ENCODE measurements around the gene PRPH2. TPM values are rescaled to one million over a fixed set of nuclear protein-coding genes. Genes with fewer than 3 reads are reported as not detected.

The PRPH2 gene
- total RNA-seq, 1 experiment from 2014 or later = 1.0 TPM

- ChIA-PET CTCF (interaction anchor here (1.2 kb wide), 1 partner anchor 10 kb away, joined by 5 read pairs; no protein-coding TSS in a partner anchor), POLR2A (interaction anchor here (0.6 kb wide), 1 partner anchor 34 kb away, joined by 3 read pairs; no protein-coding TSS in a partner anchor)
- peaks cover 9% of the 10 kb centered on the region for H3K36me3 Mint-ChIP-seq
- H3K4me3 Mint-ChIP-seq = no peak overlapping the region
- peaks cover 8% of the 10 kb centered on the region for H3K27me3 Mint-ChIP-seq (ENCODE audit: low read depth)
- no peak for ATAC-seq
- no peak for DNase-seq (ENCODE audit: low spot score)
- no peak for TF ChIP-seq ZNF423 (CRISPR knock-in tag; IDR thresholded peaks at IDR 0.05)
- TF ChIP-seq FOXP4 (CRISPR knock-in tag; IDR thresholded peaks at IDR 0.05) = no peak
- no peak for TF ChIP-seq ZNF138 (CRISPR knock-in tag; conservative IDR thresholded peaks at IDR 0.05)
- no peak for TF ChIP-seq TEAD1 (CRISPR knock-in tag; IDR thresholded peaks at IDR 0.05)
- no peak for TF ChIP-seq CREM (CRISPR knock-in tag; IDR thresholded peaks at IDR 0.05)
- TF ChIP-seq NR2C2 (CRISPR knock-in tag; IDR thresholded peaks at IDR 0.05) = no peak
- TF ChIP-seq HMGA2 (CRISPR knock-in tag; IDR thresholded peaks at IDR 0.05) = no peak
- TF ChIP-seq JAZF1 (CRISPR knock-in tag; IDR thresholded peaks at IDR 0.05) = no peak
- no peak for TF ChIP-seq E2F4 (CRISPR knock-in tag; IDR thresholded peaks at IDR 0.05; ENCODE audit: borderline replicate concordance, low read depth)
- TF ChIP-seq SP1 (CRISPR knock-in tag; conservative IDR thresholded peaks at IDR 0.05) = no peak
- TF ChIP-seq ZNF317 (CRISPR knock-in tag; IDR thresholded peaks at IDR 0.05; ENCODE audit: borderline replicate concordance, low read depth) = no peak
- TF ChIP-seq TEAD4 (CRISPR knock-in tag; IDR thresholded peaks at IDR 0.05) = no peak
- no peak overlapping the region for H3K27ac Mint-ChIP-seq
- H3K9me3 Mint-ChIP-seq = peaks cover 21% of the 10 kb centered on the region
- H3K4me1 Mint-ChIP-seq = peaks cover 22% of the 10 kb centered on the region
Measured at GRCh38 chr6:42708096-42708495, 14.3 kb downstream of the PRPH2 start.

GRCh38 chr6:42707595-42707994 lies 14.8 kb downstream of the PRPH2 start:
- no peak overlapping the region for H3K27ac Mint-ChIP-seq
- H3K4me3 Mint-ChIP-seq = no peak overlapping the region
- H3K27me3 Mint-ChIP-seq (ENCODE audit: low read depth) = peaks cover 8% of the 10 kb centered on the region
- H3K4me1 Mint-ChIP-seq = peaks cover 22% of the 10 kb centered on the region
- TF ChIP-seq HMGXB4 (CRISPR knock-in tag; IDR thresholded peaks at IDR 0.05) = no peak
- TF ChIP-seq ESRRA (CRISPR knock-in tag; IDR thresholded peaks at IDR 0.05; ENCODE audit: borderline replicate concordance) = no peak
- no peak for TF ChIP-seq IRF2 (CRISPR knock-in tag; IDR thresholded peaks at IDR 0.05; ENCODE audit: borderline replicate concordance, low read depth)
- TF ChIP-seq IRF1 (CRISPR knock-in tag; IDR thresholded peaks at IDR 0.05) = no peak
- TF ChIP-seq ETV6 (CRISPR knock-in tag; IDR thresholded peaks at IDR 0.05) = no peak
- no peak for TF ChIP-seq ZBTB43 (CRISPR knock-in tag; IDR thresholded peaks at IDR 0.05)
- no peak for TF ChIP-seq JUN (CRISPR knock-in tag; IDR thresholded peaks at IDR 0.05)
- TF ChIP-seq TCF7 (CRISPR knock-in tag; IDR thresholded peaks at IDR 0.05; ENCODE audit: low read depth) = no peak
- TF ChIP-seq TP53 (CRISPR knock-in tag; IDR thresholded peaks at IDR 0.05) = no peak
- DNase-seq (ENCODE audit: low spot score) (no peak), ATAC-seq (no peak)
- ChIA-PET POLR2A (no interaction called here), CTCF (interaction anchor here (1.2 kb wide), 1 partner anchor 9 kb away, joined by 5 read pairs; no protein-coding TSS in a partner anchor)
- peaks cover 9% of the 10 kb centered on the region for H3K36me3 Mint-ChIP-seq
- H3K9me3 Mint-ChIP-seq = peaks cover 20% of the 10 kb centered on the region
